ENCODE measurements around the gene ABHD12.

DNA sequence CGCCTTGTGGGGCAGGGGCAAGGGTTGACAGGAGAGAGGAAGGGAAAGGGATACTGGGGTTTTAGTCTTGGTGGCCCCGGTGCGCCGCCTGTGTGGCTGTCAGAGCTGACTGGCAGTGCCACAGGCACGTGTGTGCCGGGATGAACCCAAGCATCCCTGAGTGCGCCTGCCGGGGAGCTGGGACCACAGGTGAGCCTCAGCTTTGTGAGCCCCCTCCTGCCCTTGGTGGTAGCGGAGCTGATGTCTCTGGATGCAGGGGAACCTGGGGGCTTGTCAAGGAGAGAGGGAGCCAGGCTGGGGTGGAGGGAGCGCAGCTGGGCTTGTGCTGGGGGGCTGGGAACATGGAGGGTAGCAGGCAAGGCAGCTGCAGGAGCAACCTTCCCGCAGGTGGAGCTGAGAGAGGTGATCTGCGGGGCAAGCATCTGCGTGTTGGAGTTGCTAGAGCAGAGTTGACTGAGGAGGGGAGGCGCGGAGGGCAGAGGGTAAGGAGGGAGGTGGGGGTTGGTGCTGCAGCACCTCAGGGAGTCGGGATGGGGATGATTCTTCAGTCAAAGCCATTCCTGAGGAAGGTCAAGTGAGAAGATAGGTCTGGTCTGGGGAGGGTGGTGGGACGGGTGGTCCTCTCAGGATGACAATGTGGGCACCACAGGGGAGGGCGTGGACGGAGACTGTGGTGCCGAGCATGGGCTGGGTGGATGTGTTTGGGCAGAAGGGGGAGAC is 114.7 kb downstream of the ABHD12 start:
- TF ChIP-seq CTCF (IDR thresholded peaks at IDR 0.05; ENCODE audit: poor library complexity) (no peak), EZH2 (IDR thresholded peaks at IDR 0.05; ENCODE audit: borderline replicate concordance) (no peak), EZH2phosphoT487 (IDR thresholded peaks at IDR 0.05; ENCODE audit: low read depth, severe bottlenecking, unreplicated experiment) (no peak)
